Measurements from ENCODE around the gene ABCC9. TPM values are rescaled to one million over a fixed set of nuclear protein-coding genes. Genes with fewer than 3 reads are reported as not detected.
"Not testable (repeated sequence)": the region's sequence is repeated elsewhere in the genome, so short reads cannot be mapped to it uniquely, and the experiment has no call there.

Gene ABCC9
- total RNA-seq, 3 donors from 2014 or later (not counting 1 experiment from before 2014, with no cell fraction given): 0.02 to 0.05 TPM; not detected in 1

- Histone ChIP-seq H3K36me3 (ENCODE audit: control insufficient read depth, insufficient read depth, low read length) (no peaks in the 10 kb centered on the region), H3K4me1 (ENCODE audit: control insufficient read depth, insufficient read depth, low read length) (no peaks in the 10 kb centered on the region), H3K4me3 (ENCODE audit: low read length) (no peak overlapping the region), H3K9me3 (ENCODE audit: control insufficient read depth, insufficient read depth, low read length) (no peaks in the 10 kb centered on the region), H3K27me3 (ENCODE audit: control insufficient read depth, insufficient read depth, low read length) (no peaks in the 10 kb centered on the region), H3K27ac (ENCODE audit: low read length) (no peak overlapping the region)
- TF ChIP-seq CTCF (IDR thresholded peaks at IDR 0.05): no peak
- Mint-ChIP-seq H3K9me3 (peaks cover 6 to 10% of the 10 kb centered on the region in 2 donors), H3K36me3 (no peaks in the 10 kb centered on the region), H3K27ac (no peak overlapping the region), H3K4me1 (no peaks in the 10 kb centered on the region), H3K27me3 (ENCODE audit: low read depth in 2 of 2) (no peaks in the 10 kb centered on the region), H3K4me3 (no peak overlapping the region)
- DNase-seq (no peak), ATAC-seq (no peak)
- WGBS (ENCODE audit: insufficient coverage): 88% methylated on average over 4 of the region's 7 CpGs
- intact Hi-C loops (cut with micrococcal nuclease): no loop called here
Measured at GRCh38 chr12:21788089-21788983, 152.9 kb downstream of the ABCC9 start.

- no peaks in the 10 kb centered on the region for H3K4me1 Mint-ChIP-seq
- Histone ChIP-seq H3K9me3 (ENCODE audit: control insufficient read depth, insufficient read depth, low read length) (no peaks in the 10 kb centered on the region), H3K27ac (ENCODE audit: low read length) (no peak overlapping the region), H3K36me3 (ENCODE audit: control insufficient read depth, insufficient read depth, low read length) (no peaks in the 10 kb centered on the region), H3K4me1 (ENCODE audit: control insufficient read depth, insufficient read depth, low read length) (no peaks in the 10 kb centered on the region), H3K4me3 (ENCODE audit: low read length) (no peak overlapping the region), H3K27me3 (ENCODE audit: control insufficient read depth, insufficient read depth, low read length) (no peaks in the 10 kb centered on the region)
- no peaks in the 10 kb centered on the region for H3K36me3 Mint-ChIP-seq
- H3K27ac Mint-ChIP-seq: no peak overlapping the region
- 88% methylated on average over 3 of the region's 3 CpGs for WGBS (ENCODE audit: insufficient coverage)
- H3K27me3 Mint-ChIP-seq (ENCODE audit: low read depth in 2 of 2): no peaks in the 10 kb centered on the region
- intact Hi-C loops (cut with micrococcal nuclease): no loop called here
- no peak for TF ChIP-seq CTCF (IDR thresholded peaks at IDR 0.05)
- DNase-seq (no peak), ATAC-seq (no peak)
- peaks cover 5 to 6% of the 10 kb centered on the region in 2 donors for H3K9me3 Mint-ChIP-seq
- H3K4me3 Mint-ChIP-seq: no peak overlapping the region
Measured at GRCh38 chr12:21786041-21786531, 155.1 kb downstream of the ABCC9 start.

GRCh38 chr12:21782723-21783122, 158.5 kb downstream of the ABCC9 start:
- WGBS (ENCODE audit: insufficient coverage): 85% methylated on average over 2 of the region's 3 CpGs
- not testable (repeated sequence) for H3K27ac Mint-ChIP-seq

GRCh38 chr12:21780786-21781185, 160.4 kb downstream of the ABCC9 start:
- no peak for TF ChIP-seq CTCF (IDR thresholded peaks at IDR 0.05)
- Mint-ChIP-seq H3K4me3 (no peak overlapping the region), H3K27me3 (ENCODE audit: low read depth in 2 of 2) (peaks cover 9 to 17% of the 10 kb centered on the region in 2 donors), H3K36me3 (peaks cover 15% of the 10 kb centered on the region), H3K27ac (no peak overlapping the region), H3K4me1 (no peaks in the 10 kb centered on the region), H3K9me3 (peaks cover 3 to 5% of the 10 kb centered on the region in 2 donors)
- Histone ChIP-seq H3K9me3 (ENCODE audit: control insufficient read depth, insufficient read depth, low read length) (no peaks in the 10 kb centered on the region), H3K27ac (ENCODE audit: low read length) (no peak overlapping the region), H3K4me3 (ENCODE audit: low read length) (no peak overlapping the region), H3K36me3 (ENCODE audit: control insufficient read depth, insufficient read depth, low read length) (no peaks in the 10 kb centered on the region), H3K4me1 (ENCODE audit: control insufficient read depth, insufficient read depth, low read length) (no peaks in the 10 kb centered on the region), H3K27me3 (ENCODE audit: control insufficient read depth, insufficient read depth, low read length) (peaks cover 2% of the 10 kb centered on the region)
- DNase-seq (no peak), ATAC-seq (no peak)
- intact Hi-C loops (cut with micrococcal nuclease): no loop called here
- WGBS (ENCODE audit: insufficient coverage): 98% methylated on average over 3 of the region's 3 CpGs

More at GRCh38 chr12:21782723-21783122, 158.5 kb downstream of the ABCC9 start:
- H3K27me3 ChIP-seq (ENCODE audit: control insufficient read depth, insufficient read depth, low read length); ATAC-seq; H3K4me1 Mint-ChIP-seq; H3K4me3 Mint-ChIP-seq; H3K4me3 ChIP-seq (ENCODE audit: low read length); intact Hi-C loops (cut with micrococcal nuclease); H3K36me3 Mint-ChIP-seq; DNase-seq; H3K27me3 Mint-ChIP-seq (ENCODE audit: low read depth in 2 of 2); H3K27ac ChIP-seq (ENCODE audit: low read length); H3K36me3 ChIP-seq (ENCODE audit: control insufficient read depth, insufficient read depth, low read length); H3K4me1 ChIP-seq (ENCODE audit: control insufficient read depth, insufficient read depth, low read length); H3K9me3 Mint-ChIP-seq; H3K9me3 ChIP-seq (ENCODE audit: control insufficient read depth, insufficient read depth, low read length): not testable (repeated sequence)

Data from natural killer cell (primary cell).